K562 (cell line): ENCODE data around the gene KNSTRN. TPM values are rescaled to one million over a fixed set of nuclear protein-coding genes. Genes with fewer than 3 reads are reported as not detected.
A peak's percentile ranks its signal among the peaks of the same experiment; 100 is the strongest.

Experiments used
- FOXA3 ChIP-seq, 2 experiments: fragments of 450-650 bp in 1 of 2; sonication (generic) in 1 of 2; formaldehyde crosslinking; IDR thresholded peaks in 1 of 2; conservative IDR thresholded peaks in 1 of 2; 2 replicates each; pipeline versions ENCODE4 v1.4.0 to v1.8.0; 2020 to 2022; ENCODE audit warnings: mild to moderate bottlenecking in 2 of 2, missing genetic modification reagents in 1 of 2
- HCFC1 ChIP-seq: IDR thresholded peaks from 2 replicates; pipeline ENCODE4 v1.6.1; 2012; ENCODE audit warnings: low read depth, low read length, improper control_type of control experiment
- HDAC1 ChIP-seq, 2 experiments: fragments of 450-650 bp; IDR thresholded peaks; 2 replicates each; pipeline ENCODE4 v1.6.1; 2016 to 2017; ENCODE audit warnings: inconsistent platforms in 1 of 2, mild to moderate bottlenecking in 1 of 2, moderate library complexity in 1 of 2
- KLF10 ChIP-seq: fragments of 250-450 bp; sonication (Bioruptor Pico); IDR thresholded peaks from 2 replicates; pipeline ENCODE4 v1.6.1; 2021; ENCODE audit warnings: matching md5 sums
- MCM5 ChIP-seq: fragments of 450-650 bp; IDR thresholded peaks from 2 replicates; pipeline ENCODE4 v1.6.1; 2016; ENCODE audit warnings: low read depth
- MTA2 ChIP-seq: fragments of 450-650 bp; IDR thresholded peaks from 2 replicates; pipeline ENCODE4 v1.6.1; 2016; ENCODE audit warnings: low read depth
- NCOA1 ChIP-seq: fragments of 450-650 bp; IDR thresholded peaks from 2 replicates; pipeline ENCODE4 v1.6.1; 2016; ENCODE audit warnings: low read depth
- NR2F6 ChIP-seq: fragments of 450-650 bp; formaldehyde crosslinking; IDR thresholded peaks from 2 replicates; pipeline ENCODE4 v1.4.0; 2020; ENCODE audit warnings: mild to moderate bottlenecking
- PCBP1 ChIP-seq: fragments of 200-400 bp; formaldehyde crosslinking; IDR thresholded peaks from 2 replicates; pipeline ENCODE4 v1.6.1; 2018; ENCODE audit warnings: mild to moderate bottlenecking, low read depth, low read length; ENCODE audit not compliant: poor library complexity, severe bottlenecking
- POU5F1 ChIP-seq: fragments of 150-350 bp; IDR thresholded peaks from 2 replicates; pipeline ENCODE4 v1.6.1; 2014; ENCODE audit warnings: borderline replicate concordance, low read length, low read depth, mild to moderate bottlenecking; ENCODE audit not compliant: partially characterized antibody
- RB1 ChIP-seq: fragments of 450-650 bp; IDR thresholded peaks from 2 replicates; pipeline ENCODE4 v1.6.1; 2017; ENCODE audit warnings: low read depth, mild to moderate bottlenecking
- SNIP1 ChIP-seq: fragments of 450-650 bp; IDR thresholded peaks from 2 replicates; pipeline ENCODE4 v1.7.1; 2017; ENCODE audit warnings: low read depth, mild to moderate bottlenecking
- SRF ChIP-seq, 2 experiments: fragments of 250-450, 450-650 bp in 1 of 2; sonication (Bioruptor Pico) in 1 of 2; sonication (generic) in 1 of 2; formaldehyde crosslinking; IDR thresholded peaks; 2 replicates each; pipeline versions ENCODE4 v1.5.0 to v1.5.1; 2020 to 2022; ENCODE audit warnings: mild to moderate bottlenecking in 1 of 2, missing genetic modification reagents in 1 of 2
- ZFP30 ChIP-seq: fragments of 250-450 bp; sonication (Bioruptor Pico); IDR thresholded peaks from 2 replicates; pipeline ENCODE4 v1.8.0; 2022; ENCODE audit warnings: moderate library complexity, mild to moderate bottlenecking, inconsistent platforms, borderline replicate concordance
- ZNF140 ChIP-seq: fragments of 250-450 bp; sonication (Bioruptor Pico); IDR thresholded peaks from 2 replicates; pipeline ENCODE4 v1.8.0; 2021; ENCODE audit warnings: moderate library complexity, mild to moderate bottlenecking, inconsistent platforms
- ZNF146 ChIP-seq: IDR thresholded peaks from one replicate; pipeline ENCODE4 v1.6.1; 2018; ENCODE audit warnings: missing compliant biosample characterization; ENCODE audit not compliant: unreplicated experiment
- ZNF184 ChIP-seq: sonication (generic); formaldehyde crosslinking; IDR thresholded peaks from 2 replicates; pipeline ENCODE4 v1.5.0; 2020; ENCODE audit warnings: missing genetic modification reagents
- ZNF311 ChIP-seq: fragments of 250-450 bp; sonication (Bioruptor Pico); IDR thresholded peaks from 2 replicates; pipeline ENCODE4 v1.4.0; 2020; ENCODE audit warnings: mild to moderate bottlenecking, moderate library complexity
- ZNF41 ChIP-seq: fragments of 250-450 bp; sonication (Bioruptor Pico); conservative IDR thresholded peaks from 2 replicates; pipeline ENCODE4 v1.4.0; 2020; ENCODE audit warnings: mild to moderate bottlenecking
- ZNF445 ChIP-seq: fragments of 250-450 bp; sonication (Bioruptor Pico); IDR thresholded peaks from 2 replicates; pipeline ENCODE4 v1.4.0; 2020; ENCODE audit warnings: low read depth, mild to moderate bottlenecking, moderate library complexity
- ZNF79 ChIP-seq: fragments of 250-450 bp; sonication (Bioruptor Pico); IDR thresholded peaks from 2 replicates; pipeline ENCODE4 v1.4.0; 2020; ENCODE audit warnings: low read depth, mild to moderate bottlenecking, moderate library complexity
- ZSCAN29 ChIP-seq: fragments of 450-650 bp; IDR thresholded peaks from 2 replicates; pipeline ENCODE4 v1.6.1; 2017
- polyA plus RNA-seq, 8 experiments: library from polyadenylated mRNA; depleted of rRNA in 4 of 8; stranded (reverse) in 5 of 8; unstranded in 3 of 8; fragments of >200 nt; fragmentation: Nextera tagmentation in 2 of 8; fragmentation: Illumina TruSeq in 1 of 8; extraction: Ambion mirVana in 2 of 8; extraction: Trizol in 1 of 8; gene quantifications; 2 replicates each; pipeline versions ENCODE4 v1.2.1 to v1.2.3, GENCODE V29; 2011 to 2014; ENCODE audit warnings: inconsistent platforms in 1 of 8, missing spikeins in 1 of 8
- total RNA-seq, 7 experiments: library from RNA; depleted of rRNA in 6 of 7; stranded (reverse); fragments of >200 nt in 6 of 7; fragmentation: Illumina TruSeq in 2 of 7; extraction: Trizol in 2 of 7; gene quantifications; 2 replicates each; pipeline versions ENCODE4 v1.2.1 to v1.2.3, GENCODE V29; 2011 to 2021; ENCODE audit warnings: low replicate concordance in 1 of 7
- TF ChIP-seq, protein P1 (sequence below): fragments of 250-450 bp; sonication (Bioruptor Pico); IDR thresholded peaks from 2 replicates; pipeline ENCODE4 v1.5.0; 2021; ENCODE audit warnings: mild to moderate bottlenecking, borderline replicate concordance
- TF ChIP-seq, protein P2 (sequence below), 2 experiments: fragments of 450-650 bp; IDR thresholded peaks; 2 replicates each; pipeline ENCODE4 v1.6.1; 2016
- TF ChIP-seq, protein P3 (sequence below): fragments of 450-650 bp; formaldehyde crosslinking; IDR thresholded peaks from 2 replicates; pipeline ENCODE4 v1.4.0; 2020; ENCODE audit warnings: mild to moderate bottlenecking, moderate library complexity

The KNSTRN gene
- total and polyA plus RNA-seq, 9 of the 15 experiments (the other 6 are each of a cell fraction or from before 2014, with no cell fraction given) = 48.7 to 88.2 (median 66.3) TPM

DNA sequence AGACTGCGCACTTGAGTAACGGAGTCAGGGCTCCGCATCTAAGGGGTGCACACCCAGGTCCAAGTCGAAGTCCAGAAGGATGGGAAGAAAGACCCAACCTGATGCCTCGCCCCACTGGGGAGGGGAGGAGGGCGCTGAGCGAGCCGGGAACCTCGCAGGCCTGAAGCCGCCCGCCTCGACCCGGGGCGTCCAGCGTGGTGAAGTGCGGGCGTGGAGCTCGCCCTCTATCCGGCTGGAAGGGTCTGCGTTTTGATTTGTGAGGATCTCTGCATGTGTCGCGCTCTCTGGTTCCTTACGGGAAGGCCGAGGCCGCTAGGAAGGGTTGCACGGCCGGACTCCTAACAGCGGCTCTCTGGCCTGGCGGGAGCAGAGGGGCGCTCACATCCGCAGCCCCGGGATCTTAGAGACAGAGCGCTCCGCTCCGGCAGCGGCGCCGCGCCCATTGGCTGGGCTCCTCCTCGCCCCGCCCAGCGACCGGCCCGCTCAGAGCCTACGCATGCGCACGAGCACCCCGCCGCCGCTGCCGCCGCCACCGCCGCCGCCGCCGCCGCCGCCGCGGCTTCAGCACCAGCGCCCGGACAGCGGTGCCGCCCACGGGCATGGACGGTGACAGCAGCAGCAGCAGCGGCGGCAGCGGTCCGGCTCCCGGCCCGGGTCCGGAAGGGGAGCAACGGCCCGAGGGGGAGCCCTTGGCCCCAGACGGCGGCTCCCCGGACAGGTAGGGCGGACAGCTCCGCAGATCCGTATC lies 24.6 kb upstream of the KNSTRN start, which contains the start of gene DISP2 (continued):
- TF ChIP-seq ZFP30 = no peak
- no peak for TF ChIP-seq ZNF146 (CRISPR knock-in tag)
- no peak for TF ChIP-seq ZSCAN29
- no peak for TF ChIP-seq KLF10
- no peak for TF ChIP-seq ZNF445 (CRISPR knock-in tag)
- no peak for TF ChIP-seq HCFC1
- no peak for TF ChIP-seq ZNF184 (CRISPR knock-in tag)
- TF ChIP-seq, protein P1, sequence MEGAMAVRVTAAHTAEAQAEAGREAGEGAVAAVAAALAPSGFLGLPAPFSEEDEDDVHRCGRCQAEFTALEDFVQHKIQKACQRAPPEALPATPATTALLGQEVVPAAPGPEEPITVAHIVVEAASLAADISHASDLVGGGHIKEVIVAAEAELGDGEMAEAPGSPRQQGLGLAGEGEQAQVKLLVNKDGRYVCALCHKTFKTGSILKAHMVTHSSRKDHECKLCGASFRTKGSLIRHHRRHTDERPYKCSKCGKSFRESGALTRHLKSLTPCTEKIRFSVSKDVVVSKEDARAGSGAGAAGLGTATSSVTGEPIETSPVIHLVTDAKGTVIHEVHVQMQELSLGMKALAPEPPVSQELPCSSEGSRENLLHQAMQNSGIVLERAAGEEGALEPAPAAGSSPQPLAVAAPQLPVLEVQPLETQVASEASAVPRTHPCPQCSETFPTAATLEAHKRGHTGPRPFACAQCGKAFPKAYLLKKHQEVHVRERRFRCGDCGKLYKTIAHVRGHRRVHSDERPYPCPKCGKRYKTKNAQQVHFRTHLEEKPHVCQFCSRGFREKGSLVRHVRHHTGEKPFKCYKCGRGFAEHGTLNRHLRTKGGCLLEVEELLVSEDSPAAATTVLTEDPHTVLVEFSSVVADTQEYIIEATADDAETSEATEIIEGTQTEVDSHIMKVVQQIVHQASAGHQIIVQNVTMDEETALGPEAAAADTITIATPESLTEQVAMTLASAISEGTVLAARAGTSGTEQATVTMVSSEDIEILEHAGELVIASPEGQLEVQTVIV = no peak
- TF ChIP-seq, protein P2, sequence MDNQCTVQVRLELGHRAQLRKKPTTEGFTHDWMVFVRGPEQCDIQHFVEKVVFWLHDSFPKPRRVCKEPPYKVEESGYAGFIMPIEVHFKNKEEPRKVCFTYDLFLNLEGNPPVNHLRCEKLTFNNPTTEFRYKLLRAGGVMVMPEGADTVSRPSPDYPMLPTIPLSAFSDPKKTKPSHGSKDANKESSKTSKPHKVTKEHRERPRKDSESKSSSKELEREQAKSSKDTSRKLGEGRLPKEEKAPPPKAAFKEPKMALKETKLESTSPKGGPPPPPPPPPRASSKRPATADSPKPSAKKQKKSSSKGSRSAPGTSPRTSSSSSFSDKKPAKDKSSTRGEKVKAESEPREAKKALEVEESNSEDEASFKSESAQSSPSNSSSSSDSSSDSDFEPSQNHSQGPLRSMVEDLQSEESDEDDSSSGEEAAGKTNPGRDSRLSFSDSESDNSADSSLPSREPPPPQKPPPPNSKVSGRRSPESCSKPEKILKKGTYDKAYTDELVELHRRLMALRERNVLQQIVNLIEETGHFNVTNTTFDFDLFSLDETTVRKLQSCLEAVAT (IDR thresholded peaks at IDR 0.05) = no peak
- TF ChIP-seq SRF (CRISPR knock-in tag; IDR thresholded peaks at IDR 0.05) = no peak
- TF ChIP-seq RB1 = peak; percentile 84
- no peak for TF ChIP-seq MCM5
- no peak for TF ChIP-seq NCOA1
- no peak for TF ChIP-seq ZNF79 (CRISPR knock-in tag)
- TF ChIP-seq HDAC1 (IDR thresholded peaks at IDR 0.05) = peak in 1 of 2 experiments; percentile 85; a peak in 2 of 4 replicates
- TF ChIP-seq MTA2 = no peak
- no peak for TF ChIP-seq ZNF140
- TF ChIP-seq, protein P3, sequence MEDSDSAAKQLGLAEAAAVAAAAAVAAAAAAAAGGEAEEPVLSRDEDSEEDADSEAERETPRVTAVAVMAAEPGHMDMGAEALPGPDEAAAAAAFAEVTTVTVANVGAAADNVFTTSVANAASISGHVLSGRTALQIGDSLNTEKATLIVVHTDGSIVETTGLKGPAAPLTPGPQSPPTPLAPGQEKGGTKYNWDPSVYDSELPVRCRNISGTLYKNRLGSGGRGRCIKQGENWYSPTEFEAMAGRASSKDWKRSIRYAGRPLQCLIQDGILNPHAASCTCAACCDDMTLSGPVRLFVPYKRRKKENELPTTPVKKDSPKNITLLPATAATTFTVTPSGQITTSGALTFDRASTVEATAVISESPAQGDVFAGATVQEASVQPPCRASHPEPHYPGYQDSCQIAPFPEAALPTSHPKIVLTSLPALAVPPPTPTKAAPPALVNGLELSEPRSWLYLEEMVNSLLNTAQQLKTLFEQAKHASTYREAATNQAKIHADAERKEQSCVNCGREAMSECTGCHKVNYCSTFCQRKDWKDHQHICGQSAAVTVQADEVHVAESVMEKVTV (CRISPR knock-in tag) = no peak
- no peak for TF ChIP-seq ZNF311
- peak; percentile 30 for TF ChIP-seq PCBP1
- TF ChIP-seq ZNF41 (CRISPR knock-in tag) = no peak
- no peak for TF ChIP-seq POU5F1
- TF ChIP-seq NR2F6 (CRISPR knock-in tag) = no peak
- TF ChIP-seq FOXA3 (CRISPR knock-in tag; conservative IDR thresholded peaks at IDR 0.05 in 1 of 2, IDR thresholded peaks at IDR 0.05 in 1 of 2) = no peak
- no peak for TF ChIP-seq SNIP1
